Measurements from ENCODE around the gene PSAT1. TPM values are rescaled to one million over a fixed set of nuclear protein-coding genes. Genes with fewer than 3 reads are reported as not detected.

Gene PSAT1
- total and polyA plus RNA-seq, 4 donors, result 4.0 to 48.4 (median 11.1) TPM

DNA sequence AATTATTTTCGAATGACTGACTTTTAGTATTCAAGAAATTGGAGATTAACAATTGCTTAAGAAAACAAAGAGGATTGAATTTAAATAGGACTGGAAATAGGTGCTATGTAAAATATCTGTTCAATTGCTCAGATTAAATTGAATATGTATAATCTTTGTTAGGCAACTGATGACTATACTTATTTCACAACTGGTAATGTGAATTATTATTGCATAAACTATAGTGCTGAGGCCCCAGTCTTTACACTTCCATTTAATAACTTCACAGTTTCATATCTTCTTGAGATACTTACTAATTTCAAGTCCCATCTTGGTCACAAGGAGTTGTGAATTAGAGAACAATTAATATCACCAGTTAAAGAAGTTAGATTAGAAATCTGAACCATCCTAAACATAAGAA lies 44.3 kb upstream of the PSAT1 start:
- Histone ChIP-seq H3K9ac (ENCODE audit: insufficient read depth in 1 of 2, low read length in 2 of 2) (no peak overlapping the region), H3K4me3 (no peak overlapping the region), H3K9me3 (ENCODE audit: control insufficient read depth in 4 of 4, insufficient read depth in 3 of 4, low read length in 3 of 4) (no peaks in the 10 kb centered on the region), H3K27ac (ENCODE audit: low read depth in 1 of 2, low read length in 1 of 2) (no peak overlapping the region), H3K36me3 (ENCODE audit: control insufficient read depth in 4 of 4, insufficient read depth in 4 of 4, low read length in 4 of 4) (peaks cover 0 to 21% (median 6%) of the 10 kb centered on the region in 4 donors), H3K4me1 (ENCODE audit: control insufficient read depth in 5 of 5, insufficient read depth in 5 of 5, low read length in 5 of 5) (no peaks in the 10 kb centered on the region), H3K27me3 (ENCODE audit: control insufficient read depth in 3 of 3, insufficient read depth in 3 of 3, low read length in 2 of 3) (no peaks in the 10 kb centered on the region)
- no peak for DNase-seq
- 100% methylated on average over 1 of the region's 1 CpG for whole genome bisulfite sequencing, 2 donors
- no peak for ATAC-seq (ENCODE audit: insufficient read depth, low FRiP score)
- TF ChIP-seq CTCF (IDR thresholded peaks at IDR 0.05; ENCODE audit: control extremely low read depth, extremely low read depth), result no peak

- ATAC-seq (ENCODE audit: insufficient read depth, low FRiP score), result no peak
- H3K9me3 ChIP-seq (ENCODE audit: control insufficient read depth in 4 of 4, insufficient read depth in 3 of 4, low read length in 3 of 4), result no peaks in the 10 kb centered on the region
- H3K4me1 ChIP-seq (ENCODE audit: control insufficient read depth in 5 of 5, insufficient read depth in 5 of 5, low read length in 5 of 5), result no peaks in the 10 kb centered on the region
- H3K9ac ChIP-seq (ENCODE audit: insufficient read depth in 1 of 2, low read length in 2 of 2), result no peak overlapping the region
- no peak overlapping the region for H3K4me3 ChIP-seq
- TF ChIP-seq CTCF (IDR thresholded peaks at IDR 0.05; ENCODE audit: control extremely low read depth, extremely low read depth), result no peak
- H3K27ac ChIP-seq (ENCODE audit: low read depth in 1 of 2, low read length in 1 of 2), result no peak overlapping the region
- H3K27me3 ChIP-seq (ENCODE audit: control insufficient read depth in 3 of 3, insufficient read depth in 3 of 3, low read length in 2 of 3), result no peaks in the 10 kb centered on the region
- 76 to 78% methylated on average over 4 of the region's 4 CpGs for WGBS, 2 donors
- H3K36me3 ChIP-seq (ENCODE audit: control insufficient read depth in 4 of 4, insufficient read depth in 4 of 4, low read length in 4 of 4), result peaks cover 0 to 18% (median 5%) of the 10 kb centered on the region in 4 donors
- DNase-seq, result no peak
Measured at GRCh38 chr9:78253285-78253684, 43.6 kb upstream of the PSAT1 start.

DNA sequence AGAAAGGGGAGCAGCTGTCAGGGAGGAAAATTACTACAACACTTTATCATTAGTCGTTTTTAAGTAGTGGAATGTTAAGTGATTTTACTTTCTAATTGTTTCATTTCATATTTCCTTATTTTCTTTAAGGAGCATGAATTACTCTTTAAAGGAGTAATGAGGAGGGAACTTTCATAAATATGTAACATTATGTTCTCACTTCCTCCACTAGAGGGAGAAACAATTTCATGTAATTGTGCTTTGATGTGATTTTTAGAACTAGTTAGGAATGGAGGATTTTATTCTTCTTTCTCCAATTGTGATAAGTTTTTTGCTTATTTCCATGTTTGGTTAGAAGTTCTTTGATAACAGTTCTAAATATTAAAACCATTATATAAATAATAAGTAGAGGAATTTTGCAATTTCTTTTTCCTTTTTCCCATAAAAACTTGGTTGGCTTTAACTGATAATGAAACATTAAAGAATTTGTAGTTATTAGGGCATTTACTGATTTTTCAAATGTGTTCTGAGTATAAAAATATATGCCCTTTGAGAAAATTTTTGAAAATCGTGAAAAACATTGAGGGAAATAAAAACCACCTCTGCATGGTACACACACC lies 35.4 kb upstream of the PSAT1 start:
- Histone ChIP-seq H3K4me1 (ENCODE audit: control insufficient read depth in 5 of 5, insufficient read depth in 5 of 5, low read length in 5 of 5) (peaks cover 0 to 5% (median 0%) of the 10 kb centered on the region in 5 donors), H3K4me3 (no peak overlapping the region), H3K36me3 (ENCODE audit: control insufficient read depth in 4 of 4, insufficient read depth in 4 of 4, low read length in 4 of 4) (peaks cover 3 to 17% (median 11%) of the 10 kb centered on the region in 4 donors), H3K27me3 (ENCODE audit: control insufficient read depth in 3 of 3, insufficient read depth in 3 of 3, low read length in 2 of 3) (no peaks in the 10 kb centered on the region), H3K27ac (ENCODE audit: low read depth in 1 of 2, low read length in 1 of 2) (no peak overlapping the region), H3K9me3 (ENCODE audit: control insufficient read depth in 4 of 4, insufficient read depth in 3 of 4, low read length in 3 of 4) (no peaks in the 10 kb centered on the region), H3K9ac (ENCODE audit: insufficient read depth in 1 of 2, low read length in 2 of 2) (no peak overlapping the region)
- TF ChIP-seq CTCF (IDR thresholded peaks at IDR 0.05; ENCODE audit: control extremely low read depth, extremely low read depth), result peak; percentile 35
- peak in 2 of 3 donors; percentile 59 to 73 for DNase-seq
- 46 to 52% methylated on average over 2 of the region's 2 CpGs for WGBS, 2 donors
- no peak for ATAC-seq (ENCODE audit: insufficient read depth, low FRiP score)

GRCh38 chr9:78262655-78263054 lies 34.3 kb upstream of the PSAT1 start:
- H3K27ac ChIP-seq (ENCODE audit: low read depth in 1 of 2, low read length in 1 of 2), result no peak overlapping the region
- no peaks in the 10 kb centered on the region for H3K27me3 ChIP-seq (ENCODE audit: control insufficient read depth in 3 of 3, insufficient read depth in 3 of 3, low read length in 2 of 3)
- WGBS, 2 donors, result 80 to 86% methylated on average over 2 of the region's 2 CpGs
- peaks cover 0 to 5% (median 0%) of the 10 kb centered on the region in 5 donors for H3K4me1 ChIP-seq (ENCODE audit: control insufficient read depth in 5 of 5, insufficient read depth in 5 of 5, low read length in 5 of 5)
- no peak overlapping the region for H3K9ac ChIP-seq (ENCODE audit: insufficient read depth in 1 of 2, low read length in 2 of 2)
- ATAC-seq (ENCODE audit: insufficient read depth, low FRiP score) (no peak), DNase-seq (no peak)
- peaks cover 2 to 20% (median 14%) of the 10 kb centered on the region in 4 donors for H3K36me3 ChIP-seq (ENCODE audit: control insufficient read depth in 4 of 4, insufficient read depth in 4 of 4, low read length in 4 of 4)
- H3K9me3 ChIP-seq (ENCODE audit: control insufficient read depth in 4 of 4, insufficient read depth in 3 of 4, low read length in 3 of 4), result no peaks in the 10 kb centered on the region
- H3K4me3 ChIP-seq, result no peak overlapping the region
- TF ChIP-seq CTCF (IDR thresholded peaks at IDR 0.05; ENCODE audit: control extremely low read depth, extremely low read depth), result no peak
